GM20431 (cell line): ENCODE data around the gene CLPX.
"Not testable (repeated sequence)": the region's sequence is repeated elsewhere in the genome, so short reads cannot be mapped to it uniquely, and the experiment has no call there.

Experiments used
- in situ Hi-C: fragments of 300-500 bp; cut with MseI, MboI; formaldehyde crosslinking; loops from one replicate; pipeline ENCODE4 v1.15.0; 2020; ENCODE audit warnings: low sequenced_read_pairs; ENCODE audit not compliant: unreplicated experiment

The CLPX gene

DNA sequence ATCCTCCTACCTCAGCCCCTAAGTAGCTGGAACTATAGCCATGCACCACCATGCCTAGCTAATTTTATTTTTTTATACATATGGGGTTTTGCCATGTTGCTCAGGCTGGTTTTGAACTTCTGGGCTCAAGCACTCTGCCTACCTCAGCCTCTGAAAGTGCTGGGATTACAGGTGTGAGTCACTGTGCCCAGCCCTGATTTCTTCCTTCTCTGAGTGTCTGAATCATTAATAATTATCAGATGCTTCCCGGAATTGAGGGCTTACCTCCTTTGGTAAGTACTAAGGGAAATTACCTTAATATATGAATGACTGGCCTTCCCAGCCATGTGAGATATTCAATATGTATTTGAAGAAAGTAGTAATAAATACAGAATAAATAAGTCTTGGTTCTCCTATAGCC lies 7.2 kb downstream of the CLPX start:
- in situ Hi-C loops, result no loop called here

DNA sequence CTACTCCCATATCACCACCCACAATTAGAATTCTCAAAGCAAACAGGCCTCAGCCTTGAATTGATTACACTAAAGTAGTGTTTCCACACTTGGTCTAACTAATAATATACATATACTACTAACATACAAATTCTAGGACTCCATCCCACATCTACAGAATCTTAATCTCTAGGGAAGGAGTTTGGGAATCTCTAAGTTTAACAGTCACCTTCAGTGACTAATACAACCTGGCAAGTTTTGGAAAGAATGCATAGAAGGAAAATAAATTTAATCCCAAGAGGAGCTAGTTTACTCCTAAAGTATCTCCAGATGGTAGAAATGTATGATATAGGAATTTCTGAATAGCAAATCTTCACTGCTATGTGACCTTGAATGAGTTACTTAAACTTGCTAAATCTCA lies 9.1 kb downstream of the CLPX start:
- in situ Hi-C loops, result no loop called here

DNA sequence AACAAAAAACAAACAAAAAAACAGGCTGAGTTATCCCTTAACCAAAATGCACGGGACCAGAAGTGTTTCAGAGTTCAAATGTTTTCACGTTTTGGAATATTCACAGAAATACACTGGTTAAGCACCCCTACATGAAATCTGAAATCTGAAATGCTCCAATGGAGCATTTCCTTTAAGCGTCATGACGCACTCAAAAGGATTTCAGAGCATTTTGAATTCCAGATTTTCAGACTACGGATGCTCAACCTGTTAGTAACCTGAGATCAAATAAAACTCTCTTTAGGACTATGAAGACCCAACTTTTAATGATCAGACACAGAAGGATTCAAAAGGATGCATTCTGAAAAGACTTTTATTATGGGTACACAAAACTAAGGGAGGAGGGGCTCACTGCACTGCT lies 9.6 kb downstream of the CLPX start:
- in situ Hi-C loops, result no loop called here

DNA sequence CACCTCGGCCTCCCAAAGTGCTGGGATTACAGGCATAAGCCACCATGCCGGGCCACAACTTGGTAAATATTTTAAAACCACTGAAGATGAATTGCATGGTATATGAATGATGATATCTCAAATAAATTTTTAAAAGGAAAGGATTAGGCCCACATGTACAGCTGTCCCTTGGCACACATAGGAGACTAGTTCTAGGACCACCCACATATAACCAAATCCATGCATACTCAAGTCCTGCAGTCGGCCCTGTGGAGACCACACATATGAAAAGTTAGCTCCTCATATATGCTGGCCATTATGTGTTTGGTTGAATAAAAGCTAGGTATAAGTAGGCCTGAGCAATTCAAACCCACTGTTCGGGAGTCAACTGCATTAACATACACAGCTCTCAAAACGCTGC lies 10.6 kb downstream of the CLPX start:
- in situ Hi-C loops, result no loop called here

DNA sequence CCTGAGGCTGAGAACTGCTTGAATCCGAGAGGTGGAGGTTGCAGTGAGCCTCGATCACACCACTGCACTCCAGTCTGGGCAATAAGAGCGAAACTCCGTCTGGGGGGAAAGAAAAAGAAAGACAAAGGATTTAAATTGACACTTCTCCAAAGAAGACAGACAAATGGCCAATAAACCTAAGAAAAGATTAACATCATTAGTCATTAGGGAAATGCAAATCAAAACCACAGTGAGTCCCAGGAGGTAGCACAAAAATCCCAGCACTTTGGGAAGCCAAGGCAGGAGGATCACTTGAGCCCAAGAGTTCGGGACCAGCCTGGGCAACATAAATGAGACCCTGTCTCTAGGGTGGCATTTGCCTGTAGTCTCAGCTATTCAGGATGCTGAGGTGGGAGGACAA lies 12.6 kb downstream of the CLPX start:
- in situ Hi-C loops, result no loop called here

DNA sequence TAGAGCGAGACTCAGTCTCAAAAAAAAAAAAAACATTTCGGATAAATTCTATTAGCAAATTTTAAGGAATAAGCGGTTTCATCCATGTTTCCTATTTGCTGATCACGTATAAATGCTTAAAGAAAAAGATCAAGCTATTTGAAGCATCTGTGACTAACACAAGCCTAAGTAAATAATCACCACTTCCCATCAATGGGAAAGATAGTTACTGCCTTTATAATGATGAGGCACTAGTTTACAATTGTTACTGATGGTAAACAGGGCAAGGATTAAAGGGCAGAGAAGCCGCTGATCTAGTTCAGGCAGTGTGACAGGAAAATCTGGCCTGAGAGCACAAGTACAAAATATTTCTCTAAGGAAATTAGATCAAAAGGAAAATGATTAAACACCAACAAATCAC lies 13.7 kb downstream of the CLPX start:
- in situ Hi-C loops, result no loop called here

DNA sequence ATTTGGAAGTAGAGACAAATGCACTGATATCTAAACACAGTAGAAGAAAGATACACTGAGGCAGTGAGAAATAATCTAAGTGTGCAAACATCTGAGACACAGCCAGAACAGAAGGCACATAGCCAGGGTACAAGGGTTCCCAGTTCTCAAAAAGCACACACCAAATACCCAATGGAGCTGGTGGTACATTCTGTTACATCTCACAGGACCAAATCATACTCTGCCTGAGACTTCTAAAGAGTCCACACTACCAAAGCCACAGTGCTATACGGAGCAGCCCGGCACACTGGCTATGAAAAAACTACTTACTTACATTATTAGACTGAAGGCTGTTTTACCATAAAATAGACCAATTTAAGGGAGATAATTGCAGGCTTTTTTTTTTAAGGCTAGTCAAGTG lies 19.3 kb downstream of the CLPX start:
- in situ Hi-C loops, result no loop called here

DNA sequence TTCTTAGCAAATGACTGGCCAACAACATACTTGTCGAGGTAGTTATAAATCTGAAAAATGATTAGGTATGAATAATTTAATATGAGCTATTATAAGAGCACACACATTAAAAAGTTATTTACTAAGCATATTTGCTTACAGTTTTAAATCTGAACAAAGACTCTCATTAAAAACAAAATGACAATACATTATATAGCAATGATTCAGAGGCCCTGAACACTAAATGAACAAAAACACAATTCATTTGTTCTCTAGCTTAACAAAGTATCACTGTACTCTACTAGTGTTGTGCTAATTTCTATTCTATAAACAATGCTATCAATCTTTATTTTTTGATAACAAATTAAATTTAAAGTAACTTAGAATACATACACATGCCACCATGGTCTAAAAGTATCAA lies 21.0 kb downstream of the CLPX start:
- in situ Hi-C loops, result no loop called here

DNA sequence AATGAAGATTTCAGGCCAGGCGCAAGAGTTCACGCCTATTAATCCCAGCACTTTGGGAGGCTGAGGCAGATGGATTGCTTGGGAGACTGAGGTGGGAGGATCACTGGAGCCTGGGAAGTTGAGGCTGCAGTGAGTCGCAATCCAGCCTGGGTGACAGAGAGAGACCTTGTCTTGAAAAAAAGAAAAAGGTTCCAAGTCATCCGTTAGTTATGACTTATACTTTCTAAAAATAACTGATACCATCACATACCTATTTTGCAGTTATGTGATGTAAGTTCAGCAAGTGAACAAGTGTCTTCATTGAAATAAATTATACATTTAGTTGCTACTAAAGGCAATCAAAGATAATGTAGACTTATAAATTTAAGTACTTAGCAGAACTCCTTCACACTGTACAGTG lies 22.1 kb downstream of the CLPX start:
- in situ Hi-C loops, result no loop called here

DNA sequence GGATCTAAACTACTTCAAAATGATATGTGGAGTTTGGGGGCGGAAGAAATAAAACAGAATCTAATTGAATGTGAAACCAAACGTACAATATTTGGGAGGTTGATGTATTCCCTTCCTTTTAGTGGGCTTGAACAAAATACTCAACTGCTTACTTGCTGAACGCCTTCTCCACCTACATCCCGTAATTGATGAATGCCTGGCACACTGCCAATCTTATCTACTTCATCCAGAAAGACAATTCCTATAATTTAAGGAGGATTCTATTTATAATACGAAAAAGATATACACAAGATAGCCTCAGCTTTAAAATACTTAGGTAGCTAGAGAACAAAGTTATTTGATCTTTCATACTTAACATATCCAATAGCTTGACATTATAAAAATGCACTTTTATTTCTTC lies 28.4 kb downstream of the CLPX start:
- in situ Hi-C loops, result no loop called here

DNA sequence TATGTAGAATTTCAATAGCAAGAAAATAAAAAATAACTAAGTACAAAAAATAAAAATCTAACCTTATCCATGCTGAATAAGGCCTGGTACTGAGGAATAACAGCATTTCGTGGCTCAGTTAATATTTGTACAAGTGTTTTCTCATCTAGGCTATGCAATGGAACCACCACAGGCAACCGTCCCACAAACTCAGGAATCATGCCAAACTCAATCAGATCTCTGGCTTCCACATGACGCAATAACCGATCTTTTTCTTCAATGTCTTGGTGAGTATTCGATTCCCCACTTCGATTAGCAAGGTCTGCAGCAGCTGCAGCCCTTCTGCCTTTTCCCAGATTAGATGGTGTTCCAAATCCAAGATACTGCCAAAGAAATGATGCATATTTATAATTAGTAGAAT lies 30.4 kb downstream of the CLPX start:
- in situ Hi-C loops, result no loop called here

DNA sequence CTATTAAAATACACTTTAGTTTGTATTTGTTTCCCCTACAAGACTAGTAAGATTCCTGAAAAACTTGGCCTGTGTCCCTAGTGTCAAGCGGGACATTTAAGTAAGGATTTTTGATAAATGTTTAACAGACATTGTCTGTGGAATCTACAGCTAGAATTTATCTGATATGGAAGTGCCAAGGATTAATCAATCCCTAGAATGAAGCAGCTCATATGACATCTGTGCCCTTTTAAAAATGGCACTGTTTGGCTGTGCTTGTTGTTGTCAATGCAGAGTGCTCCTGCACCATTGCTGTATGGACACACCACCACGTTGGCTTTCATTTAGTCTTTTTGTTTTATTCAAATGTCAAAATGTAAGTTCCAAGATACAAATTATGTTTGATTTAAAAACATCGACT lies 37.2 kb downstream of the CLPX start:
- in situ Hi-C loops, result no loop called here

DNA sequence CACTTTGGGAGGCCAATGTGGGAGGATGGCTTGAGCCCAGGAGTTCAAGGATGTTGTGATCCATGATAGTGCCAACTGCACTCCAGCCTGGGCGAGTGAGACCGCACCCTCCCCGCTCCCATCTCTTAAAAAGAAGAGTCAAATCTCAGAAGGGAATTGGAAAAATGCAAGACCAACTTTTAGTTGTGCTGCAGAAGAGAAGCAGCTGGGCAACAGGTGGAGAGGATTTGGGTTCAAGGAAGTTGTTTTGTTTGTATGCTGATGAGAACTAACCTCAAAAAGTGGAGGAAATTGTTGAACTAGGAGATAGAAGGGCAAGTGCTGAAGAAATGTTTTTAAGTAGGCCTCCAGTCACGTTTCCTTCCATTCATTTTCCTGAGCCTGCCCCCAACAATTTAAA lies 38.7 kb downstream of the CLPX start:
- in situ Hi-C loops, result no loop called here

DNA sequence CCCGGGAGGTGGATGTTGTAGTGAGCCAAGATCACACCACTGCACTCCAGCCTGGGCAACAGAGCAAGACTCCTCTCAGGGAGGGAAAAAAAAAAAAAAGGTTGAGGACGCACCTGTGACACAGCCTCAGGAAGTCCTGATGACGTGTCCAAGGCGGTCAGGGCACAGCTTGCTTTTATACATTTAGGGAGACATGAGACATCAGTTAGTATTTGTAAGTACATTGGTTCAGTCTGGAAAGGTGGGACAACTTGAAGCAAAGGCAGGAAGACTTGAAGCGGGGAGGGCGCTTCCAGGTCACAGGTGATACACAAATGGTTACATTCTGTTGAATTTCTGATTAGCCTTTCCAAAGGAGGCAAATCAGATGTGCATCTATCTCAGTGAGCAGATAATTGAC lies 46.5 kb downstream of the CLPX start:
- in situ Hi-C loops, result not testable (repeated sequence)

DNA sequence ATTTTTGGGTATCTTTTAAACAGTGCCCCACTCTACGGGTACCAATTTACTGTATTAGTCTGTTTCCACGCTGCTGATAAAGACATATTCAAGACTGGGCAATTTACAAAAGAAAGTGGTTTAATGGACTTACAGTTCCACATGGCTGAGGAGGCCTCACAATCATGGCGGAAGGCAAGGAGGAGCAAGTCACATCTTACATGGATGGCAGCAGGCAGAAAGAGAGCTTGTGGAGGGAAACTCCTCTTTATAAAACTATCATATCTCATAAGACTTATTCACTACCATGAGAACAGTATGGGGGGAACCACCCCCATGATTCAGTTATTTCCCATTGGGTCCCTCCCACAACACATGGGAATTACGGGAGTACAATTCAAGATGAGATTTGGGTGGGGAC lies 47.2 kb downstream of the CLPX start:
- in situ Hi-C loops, result not testable (repeated sequence)

DNA sequence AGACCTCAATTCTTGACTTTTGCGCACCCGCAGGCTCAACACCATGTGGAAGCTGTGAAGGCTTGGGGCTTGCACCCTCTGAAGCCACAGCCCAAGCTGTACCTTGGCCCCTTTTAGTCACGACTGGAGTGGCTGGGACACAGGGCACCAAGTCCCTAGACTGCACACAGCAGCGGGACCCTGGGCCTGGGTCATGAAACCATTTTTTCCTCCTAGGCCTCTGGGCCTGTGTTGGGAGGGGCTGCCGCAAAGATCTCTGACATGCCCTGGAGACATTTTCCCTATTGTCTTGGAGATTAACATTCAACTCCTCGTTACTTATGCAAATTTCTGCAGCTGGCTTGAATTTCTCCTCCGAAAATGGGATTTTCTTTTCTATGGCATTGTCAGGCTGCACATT lies 48.1 kb downstream of the CLPX start:
- in situ Hi-C loops, result not testable (repeated sequence)

DNA sequence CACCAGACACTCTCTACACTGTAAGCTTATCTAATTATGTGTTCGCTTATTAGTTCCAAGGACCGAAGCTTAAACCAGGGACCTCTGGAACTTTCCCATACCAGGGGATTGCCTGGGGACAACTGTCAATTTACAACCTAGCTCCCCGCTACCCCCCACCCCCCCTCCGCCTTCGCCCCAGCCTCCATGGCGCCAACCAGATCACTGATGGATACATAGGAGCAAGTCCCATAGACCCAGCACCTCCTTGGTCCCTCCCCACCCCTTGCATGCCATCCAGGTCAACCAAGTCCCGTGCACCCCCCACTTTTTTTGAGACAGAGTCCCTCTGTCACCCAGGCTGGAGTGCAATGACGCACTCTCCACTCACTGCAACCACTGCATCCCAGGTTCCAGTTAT lies 50.6 kb downstream of the CLPX start:
- in situ Hi-C loops, result no loop called here

DNA sequence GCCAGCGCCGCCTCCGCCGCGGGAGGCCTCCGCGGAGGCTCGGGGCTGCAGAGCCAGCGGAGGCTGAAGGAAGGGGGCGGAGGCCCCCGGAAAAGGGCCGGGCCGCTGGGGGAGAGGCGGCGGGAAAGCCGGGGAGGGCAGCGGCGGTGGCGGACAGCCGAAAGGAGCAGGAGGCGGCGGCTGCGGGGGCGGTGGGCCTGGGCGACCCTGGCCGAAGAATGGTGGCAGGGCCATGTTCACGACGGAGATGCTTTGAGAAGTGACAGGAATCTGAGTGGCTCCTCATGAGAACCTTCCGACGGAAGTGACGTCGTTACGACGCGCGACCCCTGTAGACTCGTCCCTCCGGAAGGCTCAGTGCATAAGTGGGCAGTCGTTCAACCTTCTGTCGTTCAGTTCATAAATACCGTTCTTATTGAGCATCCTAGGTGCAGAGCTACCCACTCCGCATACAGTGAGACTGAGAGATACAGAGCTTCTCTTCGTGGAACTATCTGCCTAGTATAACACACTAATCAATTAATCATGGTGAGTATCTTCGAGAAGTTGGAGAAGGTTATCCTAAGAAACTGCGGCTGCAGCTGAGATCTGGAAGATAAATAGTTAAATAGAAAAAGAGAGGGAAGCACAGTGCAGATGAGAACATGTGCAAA lies 51.5 kb downstream of the CLPX start, which contains the start of gene PDCD7:
Gene PDCD7, minus strand, starts transcription at position 261 of the 653 bp plus-strand sequence. Its CDS starts 27 bp downstream, at position 234.
- in situ Hi-C loops, result no loop called here

DNA sequence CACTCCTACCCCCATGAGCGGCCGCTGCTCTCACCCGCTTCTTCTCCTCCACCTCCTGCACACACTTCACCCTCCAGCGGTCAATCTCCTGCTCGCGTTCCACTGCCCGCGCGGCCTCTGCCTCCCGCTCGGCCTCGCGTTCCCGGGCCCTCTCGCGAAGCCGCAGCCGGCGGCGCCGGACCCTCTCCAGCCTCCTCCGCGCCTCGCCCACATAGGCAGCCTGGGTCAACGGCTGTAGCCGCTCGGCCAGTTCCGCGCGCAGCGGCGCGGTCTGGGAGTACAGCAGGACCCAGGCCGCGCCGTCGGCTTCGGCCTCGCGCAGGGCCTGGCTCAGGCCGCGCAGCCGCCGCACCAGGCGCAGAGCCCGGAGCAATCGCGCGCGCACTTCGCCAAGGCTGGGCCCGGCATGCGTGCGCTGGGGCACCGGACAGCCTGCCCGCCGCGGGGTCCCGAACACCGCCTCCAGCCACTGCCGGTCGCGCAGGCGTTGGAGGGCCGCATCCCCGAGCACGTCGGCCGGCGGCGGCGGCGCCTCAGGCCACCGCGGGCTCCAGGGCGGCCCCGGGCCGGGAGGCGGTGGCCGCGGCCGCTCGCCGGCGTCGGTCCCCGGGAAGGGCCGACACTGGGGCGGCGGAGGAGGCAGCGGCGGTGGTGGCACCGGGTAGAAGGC lies 52.1 kb downstream of the CLPX start:
- in situ Hi-C loops, result no loop called here

DNA sequence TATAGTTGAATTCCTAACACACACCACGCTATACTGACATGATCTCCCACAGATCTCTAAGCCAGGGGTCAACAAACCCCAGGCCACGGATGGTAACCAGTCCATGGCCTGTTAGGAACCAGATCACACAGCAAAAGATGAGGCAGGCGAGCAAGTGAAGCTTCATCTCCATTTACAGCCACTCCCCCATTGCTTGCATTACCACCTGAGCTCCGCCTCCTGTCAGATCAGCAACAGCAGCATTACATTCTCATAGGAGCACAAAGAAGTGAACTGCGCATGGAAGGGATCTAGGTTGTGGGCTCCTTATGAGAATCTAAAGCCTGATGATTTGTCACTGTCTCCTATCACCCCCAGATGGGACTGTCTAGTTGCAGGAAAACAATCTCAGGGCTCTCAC lies 54.2 kb downstream of the CLPX start:
- in situ Hi-C loops, result no loop called here

DNA sequence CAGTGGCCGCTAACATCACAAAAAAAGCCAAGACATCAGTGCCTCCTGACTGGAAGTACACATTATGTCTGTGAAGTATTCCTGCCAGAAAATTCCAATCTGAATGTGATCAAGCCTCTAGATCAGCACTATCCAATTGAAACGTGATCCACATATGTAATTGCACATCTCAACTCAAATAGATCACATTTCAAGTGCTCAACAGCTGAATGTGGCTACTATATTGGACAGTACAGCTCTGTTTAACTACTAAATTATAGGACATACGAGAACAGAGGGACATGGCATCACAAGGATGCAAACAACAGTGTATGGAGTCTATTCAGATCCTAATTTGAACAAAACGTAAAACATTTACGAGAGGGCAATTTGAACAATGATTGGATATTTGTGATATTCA lies 69.6 kb downstream of the CLPX start:
- in situ Hi-C loops, result no loop called here

DNA sequence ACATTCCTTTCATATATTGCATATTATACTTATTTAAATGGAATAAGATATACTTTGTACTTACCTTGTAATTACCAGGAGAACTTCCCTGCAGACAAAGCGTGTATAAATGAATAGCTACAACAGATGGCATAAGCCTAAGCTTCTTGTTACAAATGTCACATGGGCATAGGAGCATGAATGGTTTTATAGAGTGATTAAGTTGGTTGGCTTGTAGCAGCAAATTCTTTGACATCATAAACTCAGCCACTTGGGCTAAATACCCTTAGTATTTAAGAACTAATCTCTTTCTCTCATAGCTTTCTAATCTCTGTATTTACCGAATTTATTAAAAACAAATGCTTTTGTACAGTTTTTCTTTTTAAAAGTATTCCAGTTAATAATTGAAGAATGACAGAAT lies 70.1 kb downstream of the CLPX start, which contains the start of gene UBAP1L:
Gene UBAP1L, minus strand, starts transcription at position 115 of the 400 bp plus-strand sequence. CDS start 8,985 bp downstream, outside the sequence.
- in situ Hi-C loops, result no loop called here
